PFSK-1 (cell line): Measurements from ENCODE around the gene COX4I1.

ENCODE experiments used
- FOXP2 ChIP-seq: optimal IDR thresholded peaks from 2 replicates; pipeline ENCODE3; 2011; ENCODE audit warnings: borderline replicate concordance, control low read depth, inconsistent platforms; ENCODE audit not compliant: insufficient read depth; ENCODE audit errors: extremely low read length, extremely low read depth
- POLR2AphosphoS5 ChIP-seq: IDR thresholded peaks from 2 replicates; pipeline ENCODE4 v1.6.1; 2012; ENCODE audit warnings: low read depth, mild to moderate bottlenecking, control low read depth, low read length, moderate library complexity
- SIN3A ChIP-seq: IDR thresholded peaks from 2 replicates; pipeline ENCODE4 v1.6.1; 2012; ENCODE audit warnings: mild to moderate bottlenecking, low read length, moderate library complexity, borderline replicate concordance; ENCODE audit not compliant: insufficient read depth
- TAF1 ChIP-seq: IDR thresholded peaks from 2 replicates; pipeline ENCODE4 v1.6.1; 2012; ENCODE audit warnings: low read length, control low read depth, borderline replicate concordance; ENCODE audit not compliant: insufficient read depth
- TF ChIP-seq, protein P1 (sequence below), 2 experiments: IDR thresholded peaks; 2 replicates each; pipeline versions ENCODE4 v1.6.1 to v1.8.0; 2011 to 2012; ENCODE audit warnings: low read depth in 2 of 2, low read length in 2 of 2, control low read depth in 1 of 2, inconsistent platforms in 1 of 2, mild to moderate bottlenecking in 1 of 2, moderate library complexity in 1 of 2; ENCODE audit not compliant: insufficient read depth in 1 of 2

Gene COX4I1

DNA sequence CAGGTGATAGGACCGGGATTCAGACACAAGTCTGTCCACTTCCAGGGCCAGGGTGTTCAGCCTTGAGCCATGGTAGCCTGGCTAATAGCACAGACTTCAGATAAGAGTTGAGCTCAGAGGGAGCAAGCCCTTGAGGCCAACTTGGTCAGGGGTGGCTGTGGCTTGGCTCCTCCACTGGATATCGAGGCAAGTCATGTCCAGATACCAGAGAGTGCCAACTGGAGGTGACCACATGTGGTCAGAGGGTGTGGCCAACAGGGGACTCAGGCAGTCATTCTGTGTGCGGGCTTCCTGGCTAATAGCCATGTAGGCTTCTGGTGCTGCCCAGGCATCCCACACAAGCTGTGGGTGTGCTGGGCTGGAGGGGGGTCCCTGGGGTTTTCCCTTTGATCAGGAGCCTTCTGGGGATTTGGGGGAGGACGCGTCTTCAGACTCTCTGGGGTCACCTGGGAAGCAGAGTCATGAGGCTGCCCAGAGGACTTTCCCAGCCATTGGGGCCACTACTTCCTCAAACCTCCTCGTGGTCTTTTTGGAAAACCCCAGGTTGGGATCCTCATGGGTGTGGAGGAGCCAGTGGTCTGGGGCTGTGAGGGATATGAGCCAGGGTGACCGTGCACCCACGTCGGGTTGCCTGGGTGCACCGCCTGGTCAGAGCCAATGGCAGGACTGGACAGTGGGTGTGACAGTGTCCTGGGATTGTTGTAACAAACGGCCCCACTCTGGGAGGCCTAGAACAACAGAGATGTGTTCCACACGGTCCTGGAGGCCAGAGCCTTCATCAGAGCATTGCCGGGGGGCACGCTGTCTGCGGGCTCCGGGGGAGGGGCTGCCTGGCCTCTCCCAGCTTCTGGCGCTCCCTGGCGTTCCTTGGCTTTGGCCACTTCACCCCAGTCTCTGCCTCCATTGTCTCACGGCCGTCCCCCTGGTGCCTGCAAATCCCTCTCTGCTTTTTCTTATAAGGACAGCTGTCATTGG is 25.0 kb downstream of the COX4I1 start:
- TF ChIP-seq TAF1: no peak
- TF ChIP-seq SIN3A: no peak

DNA sequence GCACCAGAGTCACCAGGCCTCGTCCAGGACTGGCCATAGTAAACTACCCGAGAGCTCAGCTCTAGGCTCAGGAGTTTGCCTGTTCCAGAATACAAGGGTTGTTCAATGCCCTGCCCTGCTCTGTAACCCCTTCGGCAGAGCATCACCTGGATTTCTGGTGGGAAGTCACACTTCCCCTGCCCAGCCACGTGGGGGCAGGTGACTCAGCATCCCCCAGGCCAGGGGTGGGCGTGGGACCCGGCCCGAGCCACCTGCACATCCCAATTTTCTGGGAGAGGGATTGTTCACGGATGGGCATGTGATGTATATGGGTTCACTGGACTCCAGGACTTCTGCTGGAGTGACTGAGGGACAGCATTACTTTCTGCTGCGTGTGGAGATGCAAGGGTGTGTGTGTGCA is 25.8 kb downstream of the COX4I1 start:
- TF ChIP-seq SIN3A: no peak
- no peak for TF ChIP-seq FOXP2
- TF ChIP-seq TAF1: no peak
- TF ChIP-seq, protein P1, sequence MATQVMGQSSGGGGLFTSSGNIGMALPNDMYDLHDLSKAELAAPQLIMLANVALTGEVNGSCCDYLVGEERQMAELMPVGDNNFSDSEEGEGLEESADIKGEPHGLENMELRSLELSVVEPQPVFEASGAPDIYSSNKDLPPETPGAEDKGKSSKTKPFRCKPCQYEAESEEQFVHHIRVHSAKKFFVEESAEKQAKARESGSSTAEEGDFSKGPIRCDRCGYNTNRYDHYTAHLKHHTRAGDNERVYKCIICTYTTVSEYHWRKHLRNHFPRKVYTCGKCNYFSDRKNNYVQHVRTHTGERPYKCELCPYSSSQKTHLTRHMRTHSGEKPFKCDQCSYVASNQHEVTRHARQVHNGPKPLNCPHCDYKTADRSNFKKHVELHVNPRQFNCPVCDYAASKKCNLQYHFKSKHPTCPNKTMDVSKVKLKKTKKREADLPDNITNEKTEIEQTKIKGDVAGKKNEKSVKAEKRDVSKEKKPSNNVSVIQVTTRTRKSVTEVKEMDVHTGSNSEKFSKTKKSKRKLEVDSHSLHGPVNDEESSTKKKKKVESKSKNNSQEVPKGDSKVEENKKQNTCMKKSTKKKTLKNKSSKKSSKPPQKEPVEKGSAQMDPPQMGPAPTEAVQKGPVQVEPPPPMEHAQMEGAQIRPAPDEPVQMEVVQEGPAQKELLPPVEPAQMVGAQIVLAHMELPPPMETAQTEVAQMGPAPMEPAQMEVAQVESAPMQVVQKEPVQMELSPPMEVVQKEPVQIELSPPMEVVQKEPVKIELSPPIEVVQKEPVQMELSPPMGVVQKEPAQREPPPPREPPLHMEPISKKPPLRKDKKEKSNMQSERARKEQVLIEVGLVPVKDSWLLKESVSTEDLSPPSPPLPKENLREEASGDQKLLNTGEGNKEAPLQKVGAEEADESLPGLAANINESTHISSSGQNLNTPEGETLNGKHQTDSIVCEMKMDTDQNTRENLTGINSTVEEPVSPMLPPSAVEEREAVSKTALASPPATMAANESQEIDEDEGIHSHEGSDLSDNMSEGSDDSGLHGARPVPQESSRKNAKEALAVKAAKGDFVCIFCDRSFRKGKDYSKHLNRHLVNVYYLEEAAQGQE (IDR thresholded peaks at IDR 0.05; ENCODE audit: insufficient read depth in 1 of 2, low read depth in 2 of 2, low read length in 2 of 2): no peak
- no peak for TF ChIP-seq POLR2AphosphoS5

DNA sequence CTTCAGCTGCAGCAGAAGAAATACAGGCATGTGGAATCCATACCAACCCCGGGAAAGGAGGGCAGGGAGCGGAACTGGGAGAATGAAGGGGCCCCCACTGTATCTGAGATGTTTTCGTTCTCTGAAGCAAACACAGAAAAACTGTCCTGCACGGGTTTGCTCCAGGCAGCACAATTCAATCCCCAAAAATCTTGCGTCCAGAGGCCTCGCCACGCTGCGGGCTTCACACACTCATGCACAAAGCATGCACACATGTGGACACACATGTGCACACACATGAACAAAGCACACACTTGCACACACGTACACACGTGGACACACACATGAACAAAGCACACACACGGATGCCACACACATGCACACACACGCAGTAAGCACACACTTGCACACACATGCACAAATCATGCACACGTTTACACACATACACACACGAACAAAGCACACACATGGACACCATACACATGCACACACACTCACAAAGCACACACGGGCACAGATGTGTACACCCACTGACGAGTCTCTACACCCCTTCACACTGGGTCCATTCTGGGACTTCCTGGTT is 27.3 kb downstream of the COX4I1 start:
- TF ChIP-seq TAF1 (no peak), POLR2AphosphoS5 (no peak), SIN3A (no peak), FOXP2 (no peak)
- TF ChIP-seq, protein P1 (IDR thresholded peaks at IDR 0.05; ENCODE audit: insufficient read depth in 1 of 2, low read depth in 2 of 2, low read length in 2 of 2): no peak

DNA sequence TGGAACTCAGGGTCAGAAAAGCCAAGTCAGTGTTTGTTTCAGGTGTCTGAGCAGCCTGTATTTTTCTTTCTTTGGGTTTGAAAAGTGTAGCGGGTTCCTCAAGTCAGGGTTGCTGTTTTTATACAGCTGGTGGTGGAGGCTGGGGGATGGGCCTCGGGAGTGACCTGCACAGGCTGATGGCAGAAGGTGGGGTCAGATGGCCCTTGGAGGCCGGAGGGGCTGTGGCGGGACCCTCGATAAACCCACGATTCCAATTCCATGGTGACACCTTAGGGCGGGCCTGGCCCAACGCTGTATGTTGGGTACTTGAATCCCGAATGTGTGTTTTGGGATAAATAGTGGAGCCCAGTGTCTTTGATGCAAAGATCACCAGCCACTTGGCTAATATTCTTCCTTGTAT is 28.7 kb downstream of the COX4I1 start:
- no peak for TF ChIP-seq POLR2AphosphoS5
- TF ChIP-seq, protein P1 (IDR thresholded peaks at IDR 0.05; ENCODE audit: insufficient read depth in 1 of 2, low read depth in 2 of 2, low read length in 2 of 2): no peak
- TF ChIP-seq TAF1: no peak
- no peak for TF ChIP-seq FOXP2
- no peak for TF ChIP-seq SIN3A

DNA sequence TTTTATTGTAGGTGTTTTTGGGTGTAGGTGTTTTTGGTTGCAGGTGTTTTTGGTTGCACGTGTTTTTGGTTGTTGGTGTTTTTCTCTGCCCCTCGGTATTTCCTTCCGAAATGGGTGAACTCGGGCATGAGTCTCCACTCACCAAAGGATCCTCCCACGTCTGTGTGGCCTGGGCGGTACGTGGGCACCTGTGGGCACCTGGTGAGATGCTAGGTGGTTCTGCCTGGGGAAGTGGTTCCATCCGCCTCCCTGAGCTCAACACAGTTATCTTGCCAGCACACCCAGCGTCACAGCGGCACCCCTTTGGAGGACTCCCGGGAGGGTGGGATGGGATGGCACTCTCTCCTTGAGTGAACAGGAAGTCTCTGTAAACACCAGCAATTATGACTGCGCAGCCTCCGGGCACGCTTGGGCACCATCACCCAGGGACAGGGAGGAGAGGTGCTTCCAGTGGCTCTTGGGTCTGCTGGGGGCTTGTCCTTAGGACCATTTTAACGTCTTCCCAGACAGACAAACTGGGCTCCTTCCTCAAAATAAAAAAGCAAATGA is 29.8 kb downstream of the COX4I1 start:
- TF ChIP-seq, protein P1 (IDR thresholded peaks at IDR 0.05; ENCODE audit: insufficient read depth in 1 of 2, low read depth in 2 of 2, low read length in 2 of 2): no peak
- TF ChIP-seq SIN3A: no peak
- TF ChIP-seq POLR2AphosphoS5: no peak
- TF ChIP-seq TAF1: no peak
- no peak for TF ChIP-seq FOXP2
